NCI-H748 (cell line): ENCODE results near the gene RASA4.
"Not testable (repeated sequence)": the region's sequence is repeated elsewhere in the genome, so short reads cannot be mapped to it uniquely, and the experiment has no call there.

ENCODE experiments used
- DNase-seq: peaks from one replicate; lab custom pipeline; 2025; ENCODE audit not compliant: unreplicated experiment; lab: John Stamatoyannopoulos, UW

RASA4 gene

DNA sequence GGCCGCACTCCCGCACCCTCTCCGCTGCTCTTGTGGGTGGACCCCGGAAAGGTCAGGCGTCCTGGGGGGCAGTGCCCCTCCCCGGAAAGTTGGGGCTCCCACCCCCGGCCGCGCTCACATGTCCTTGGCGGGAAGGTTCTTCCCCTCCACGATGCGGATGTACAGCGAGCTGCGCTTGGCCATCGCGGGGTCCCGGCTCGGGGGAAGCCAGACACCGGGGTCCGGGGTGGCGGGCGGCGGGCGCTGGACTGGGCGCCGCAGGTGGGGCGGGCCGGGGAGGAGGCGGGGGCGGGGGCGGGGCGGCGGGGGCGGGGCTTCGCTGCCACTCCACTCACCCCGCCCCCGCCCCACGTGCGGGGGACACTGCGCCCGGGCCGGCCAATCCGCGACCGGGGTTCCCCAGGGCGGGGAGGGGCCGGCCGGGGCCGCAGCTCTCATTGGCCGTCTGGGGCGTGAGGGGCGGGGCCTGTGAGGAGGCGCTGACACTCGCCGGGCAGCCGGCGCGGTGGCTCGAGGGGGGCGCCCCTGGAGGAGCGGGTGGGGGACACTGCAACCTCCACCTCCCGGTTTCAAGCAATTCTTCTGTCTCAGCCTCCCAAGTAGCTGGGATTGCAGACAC, at the start of gene RASA4:
Gene RASA4, minus strand, starts transcription at position 250 of the 619 bp plus-strand sequence. Its CDS starts 67 bp downstream, at position 183.
- DNase-seq, result not testable (repeated sequence)

DNA sequence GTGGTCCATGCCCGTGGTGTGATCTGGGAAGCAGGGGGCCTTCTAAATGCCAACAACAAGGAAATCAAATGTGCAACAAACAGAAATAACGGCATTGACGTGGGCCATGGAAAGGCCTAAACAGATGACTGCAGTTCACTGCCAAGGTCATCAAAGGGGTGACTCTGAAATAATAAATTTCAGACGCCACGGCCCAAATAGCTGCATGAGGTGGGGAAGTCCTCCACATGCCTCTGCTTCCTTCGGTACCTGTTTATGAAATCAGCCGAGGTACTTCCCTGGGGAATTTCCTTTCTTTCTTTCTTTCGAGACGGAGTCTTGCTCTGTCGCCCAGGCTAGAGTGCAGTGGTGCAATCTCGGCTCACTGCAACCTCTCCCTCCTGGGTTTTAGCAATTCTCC, 48.2 kb upstream of the RASA4 start:
- not testable (repeated sequence) for DNase-seq

DNA sequence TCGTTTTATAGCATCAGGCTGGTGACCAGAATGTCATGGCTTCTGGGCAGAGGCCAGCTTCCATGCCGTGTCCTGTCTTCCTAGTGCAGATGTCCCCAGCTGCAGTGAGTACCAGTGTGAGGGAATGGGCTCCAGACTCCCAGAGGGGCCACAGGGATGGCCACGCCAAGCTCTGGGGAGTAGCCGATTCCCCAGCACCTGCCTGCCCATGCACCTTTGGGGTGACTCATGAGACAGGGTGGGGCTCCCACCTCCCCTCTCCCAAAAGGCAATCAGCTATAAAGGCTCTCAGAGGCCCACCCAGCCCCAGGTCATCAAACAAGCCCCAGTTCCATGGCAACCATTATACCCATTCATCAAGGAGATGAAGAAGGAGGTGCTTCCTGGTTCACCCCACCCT, 33.4 kb upstream of the RASA4 start, which contains the start of gene SPDYE2B:
Gene SPDYE2B, plus strand, starts transcription at position 396 of the 400 bp plus-strand sequence. CDS start 2,030 bp downstream, outside the sequence.
- not testable (repeated sequence) for DNase-seq

DNA sequence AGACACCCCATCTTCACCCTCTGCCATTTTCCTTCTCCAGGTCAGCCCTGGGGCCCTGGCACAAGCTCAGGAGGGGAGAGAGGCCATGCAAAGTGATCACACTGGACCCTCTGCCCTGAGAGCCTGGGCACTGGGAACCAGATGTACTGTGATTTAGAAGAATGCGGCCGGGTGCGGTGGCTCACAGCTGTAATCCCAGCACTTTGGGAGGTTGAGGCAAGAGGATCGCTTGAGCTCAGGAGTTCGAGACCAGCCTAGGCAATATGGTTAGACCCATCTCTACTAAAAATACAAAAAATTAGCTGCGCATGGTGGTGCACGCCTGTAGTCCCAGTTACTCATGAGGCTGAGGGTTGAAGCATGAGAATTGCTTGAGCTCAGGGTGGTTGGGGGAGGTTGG, 31.3 kb upstream of the RASA4 start:
- DNase-seq, result not testable (repeated sequence)

DNA sequence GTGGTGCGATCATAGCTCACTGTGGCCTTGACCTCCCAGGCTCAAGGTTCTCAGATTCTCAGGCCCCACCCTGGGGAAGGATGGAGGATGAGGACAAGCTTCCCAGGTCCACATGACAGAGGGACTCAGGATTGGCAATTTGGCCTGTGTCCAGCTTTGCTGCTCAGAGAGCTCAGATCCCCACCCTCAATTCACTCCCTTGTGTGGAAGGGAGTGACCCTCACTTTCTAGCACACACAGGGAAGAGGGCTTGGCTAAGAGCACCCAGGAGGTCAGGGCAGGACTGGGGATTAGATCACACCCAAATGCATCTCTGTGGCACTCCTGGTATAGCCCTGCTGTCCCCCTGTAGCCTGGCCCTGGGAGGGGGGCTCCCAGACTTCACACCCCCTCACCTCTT, 26.8 kb upstream of the RASA4 start:
- DNase-seq, result not testable (repeated sequence)

DNA sequence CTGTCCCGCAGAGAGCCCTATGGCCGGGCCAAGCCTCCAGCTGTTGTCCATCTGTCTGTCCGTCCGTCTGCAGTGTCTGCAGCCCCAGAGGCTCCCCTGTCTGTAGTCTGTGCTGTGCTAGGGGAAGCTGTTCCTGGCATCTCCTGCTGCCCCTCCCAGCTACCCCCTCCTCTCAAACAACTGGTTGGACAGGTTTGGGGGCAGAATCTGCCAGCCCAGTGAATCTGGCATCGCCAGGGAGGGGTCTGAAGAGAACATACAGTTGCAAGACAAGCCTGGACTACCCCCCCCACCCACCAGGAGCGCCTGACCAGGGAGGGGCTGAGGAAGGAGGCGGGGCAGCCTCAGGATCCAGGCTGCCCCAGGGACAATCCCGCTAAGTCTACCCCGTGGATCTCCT, 26.1 kb upstream of the RASA4 start, which contains the start of gene UPK3BL1:
Gene UPK3BL1, minus strand, starts transcription at position 101 of the 400 bp plus-strand sequence. Its CDS starts 50 bp downstream, at position 51.
- not testable (repeated sequence) for DNase-seq

DNA sequence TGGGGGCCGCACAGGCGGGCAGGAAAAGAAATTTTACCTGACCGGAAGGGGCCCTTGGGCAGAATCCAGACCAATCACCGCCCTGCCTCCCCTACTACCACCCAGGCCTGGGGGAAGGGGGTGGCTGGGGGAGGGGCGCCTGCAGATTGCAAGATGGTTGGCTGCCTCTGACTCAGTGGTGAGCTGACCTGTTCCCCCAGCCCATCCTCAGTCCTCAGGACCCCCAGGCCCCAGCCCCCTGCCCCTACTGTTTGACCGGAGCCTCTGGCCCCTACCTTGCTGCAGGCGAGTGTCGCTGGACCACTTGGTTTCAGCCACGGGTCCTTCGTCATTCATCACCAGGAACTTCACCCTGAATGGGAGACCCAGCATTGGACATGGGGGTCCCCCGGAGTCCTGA, 22.3 kb upstream of the RASA4 start:
- not testable (repeated sequence) for DNase-seq

DNA sequence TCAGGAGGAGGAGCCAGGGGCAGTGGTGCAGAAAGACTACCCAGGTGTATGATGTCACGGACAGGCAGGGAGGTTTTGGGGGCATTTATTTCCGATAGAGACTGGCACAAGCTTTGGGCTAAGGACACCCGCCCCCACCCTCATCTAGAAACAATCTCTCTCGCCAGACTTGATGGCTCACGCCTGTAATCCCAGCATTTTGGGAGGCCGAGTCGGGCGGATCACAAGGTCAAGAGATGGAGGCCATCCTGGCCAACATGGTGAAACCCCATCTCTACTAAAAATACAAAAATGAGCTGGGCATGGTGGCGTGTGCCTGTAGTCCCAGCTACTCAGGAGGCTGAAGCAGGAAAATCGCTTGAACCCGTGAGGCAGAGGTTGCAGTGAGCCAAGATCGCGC, 20.4 kb upstream of the RASA4 start:
- DNase-seq, result not testable (repeated sequence)

DNA sequence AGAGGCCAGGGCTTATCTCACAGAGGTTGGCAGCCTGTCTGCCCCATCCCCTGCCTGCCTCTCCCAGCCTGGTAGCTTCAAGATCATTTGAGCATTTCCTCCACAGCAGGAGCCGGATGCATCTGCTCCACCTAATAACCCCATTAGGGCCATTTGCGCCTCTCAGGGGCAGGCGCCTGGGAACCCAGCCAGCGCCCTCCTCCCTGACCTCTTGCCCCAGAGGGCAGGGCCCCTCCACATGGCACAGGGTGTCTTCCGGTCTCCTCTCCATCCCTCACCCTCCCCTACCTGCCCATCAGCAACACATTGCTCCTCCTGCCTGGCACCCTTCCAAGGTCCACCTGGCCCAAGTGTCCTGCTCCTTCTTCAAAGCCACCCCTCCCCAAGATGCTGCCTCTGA, 18.8 kb upstream of the RASA4 start:
- not testable (repeated sequence) for DNase-seq

DNA sequence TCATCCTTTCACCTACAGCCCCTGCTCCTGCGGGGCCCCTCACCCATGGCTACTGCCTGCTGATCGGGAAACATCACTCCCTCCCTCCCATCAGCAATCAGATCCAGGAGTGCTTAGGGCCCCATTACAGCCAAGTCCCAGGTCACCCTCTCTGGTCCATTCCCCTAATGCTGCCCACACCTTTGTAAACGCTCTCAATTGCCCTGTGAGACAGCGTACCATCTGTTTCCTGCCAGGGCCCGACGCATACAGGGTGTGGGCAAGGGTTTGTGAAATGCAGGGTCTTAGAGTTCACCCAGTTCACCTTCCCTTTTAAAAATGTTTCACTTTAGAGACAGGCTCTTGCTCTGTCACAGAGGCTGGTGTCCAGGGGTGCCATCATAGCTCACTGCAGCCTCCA, 17.7 kb upstream of the RASA4 start:
- not testable (repeated sequence) for DNase-seq

DNA sequence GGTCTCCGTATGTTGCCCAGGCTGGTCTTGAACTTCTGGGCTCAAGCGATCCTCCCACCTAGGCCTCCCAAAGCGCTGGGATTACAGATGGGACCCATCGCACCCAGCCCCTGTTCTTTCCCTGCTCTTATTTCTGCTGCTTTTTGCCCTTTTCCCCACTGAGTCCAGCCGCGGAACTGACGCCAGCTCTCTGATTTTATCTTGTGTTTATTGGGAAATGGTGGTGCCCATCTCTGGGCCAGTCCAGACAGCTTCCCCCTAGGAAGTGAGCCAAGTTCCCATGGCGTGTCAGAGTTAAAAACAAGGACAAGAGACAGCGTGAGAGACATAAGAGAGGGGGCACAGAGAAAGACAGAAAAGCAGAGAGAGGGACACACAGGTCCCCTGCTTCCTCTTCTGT, 14.1 kb upstream of the RASA4 start:
- not testable (repeated sequence) for DNase-seq

DNA sequence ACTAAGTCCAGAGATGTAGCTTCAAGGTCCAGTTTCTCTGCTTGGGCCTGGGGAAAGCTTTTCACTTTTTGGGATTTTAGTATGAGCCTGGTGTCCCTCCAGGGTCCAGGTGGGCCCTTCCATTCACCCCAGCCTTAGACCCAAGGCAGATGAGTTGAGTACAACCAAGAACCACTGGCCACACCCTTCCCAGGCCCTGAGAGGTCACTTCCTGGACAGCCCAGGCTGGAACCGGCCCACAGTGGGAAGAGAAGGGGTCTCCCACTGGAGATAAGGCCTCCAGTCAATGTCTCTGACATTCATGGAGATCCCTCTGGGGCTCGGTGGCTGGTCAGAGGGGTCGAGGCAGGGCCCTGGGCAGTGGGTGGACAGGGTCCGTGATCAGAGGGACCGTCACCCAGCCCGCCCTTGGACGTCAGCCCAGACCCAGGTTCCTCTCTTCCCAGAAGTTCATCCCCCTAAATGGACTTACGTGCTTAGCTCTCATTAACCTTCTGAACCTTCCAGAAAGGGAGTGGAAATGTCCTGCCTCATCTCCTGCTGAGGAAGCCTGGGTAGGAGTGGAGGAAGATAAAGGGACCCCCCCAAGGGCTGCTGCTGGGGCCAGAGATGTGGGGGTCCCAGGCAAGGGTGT, 10.8 kb upstream of the RASA4 start:
- DNase-seq, result not testable (repeated sequence)

DNA sequence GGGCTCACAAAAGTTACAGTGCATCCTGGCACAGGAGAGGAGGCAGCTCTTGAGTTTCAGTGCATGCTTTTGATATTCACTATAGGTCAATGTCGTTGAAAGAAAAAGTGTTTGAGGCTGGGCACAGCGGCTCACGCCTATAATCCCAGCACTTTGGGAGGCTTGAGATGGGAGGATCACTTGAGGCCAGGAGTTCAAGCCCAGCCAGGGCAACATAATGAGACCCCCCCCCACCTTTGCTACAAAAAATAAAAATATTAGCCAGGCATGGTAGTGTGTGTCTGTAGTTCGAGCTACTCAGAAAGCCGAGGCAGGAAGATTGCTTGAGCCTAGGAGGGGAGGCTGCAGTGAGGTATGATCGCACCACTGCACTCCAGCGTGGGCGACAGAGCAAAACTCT, 1.6 kb upstream of the RASA4 start:
- DNase-seq, result not testable (repeated sequence)

DNA sequence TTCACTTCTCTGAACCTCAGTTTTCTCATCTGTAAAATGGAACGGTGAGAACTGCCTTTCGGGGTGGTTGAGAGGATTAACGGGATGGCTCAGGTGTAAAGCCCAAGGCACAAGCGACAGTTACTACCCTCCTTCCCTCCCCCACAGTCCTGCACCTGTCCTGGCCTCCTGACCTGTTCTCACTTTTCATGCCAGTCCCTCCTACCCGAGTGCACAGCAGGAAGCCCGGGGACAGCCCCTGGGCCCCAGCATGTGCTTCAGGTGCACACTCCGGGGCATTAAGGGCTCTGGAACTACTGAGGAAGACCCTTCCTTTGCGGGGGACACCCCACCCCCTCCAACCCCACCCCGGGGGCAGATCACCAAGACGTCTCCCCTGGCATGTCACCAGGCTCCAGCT, 626 bp downstream of the RASA4 start:
- not testable (repeated sequence) for DNase-seq

DNA sequence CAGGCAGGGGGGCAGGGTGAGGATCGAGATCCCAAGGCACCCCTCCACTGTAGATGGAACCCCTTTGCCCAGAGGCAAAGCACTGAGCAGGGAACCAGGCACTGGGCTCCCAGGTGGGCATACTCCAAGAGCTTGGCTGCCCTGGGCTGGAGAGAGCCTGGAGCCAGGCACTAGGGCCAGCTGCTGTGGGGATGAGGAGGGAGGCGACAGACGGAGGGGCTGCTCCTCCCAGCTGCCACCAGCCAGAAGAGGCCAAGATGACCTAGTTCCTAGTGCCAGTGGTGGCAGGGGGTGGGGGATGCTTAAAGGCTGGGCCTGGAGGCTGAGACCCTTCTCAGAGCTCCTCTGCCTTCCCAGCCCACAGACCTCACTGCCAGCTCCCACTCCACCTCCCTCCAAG, 1.7 kb downstream of the RASA4 start:
- DNase-seq, result not testable (repeated sequence)

DNA sequence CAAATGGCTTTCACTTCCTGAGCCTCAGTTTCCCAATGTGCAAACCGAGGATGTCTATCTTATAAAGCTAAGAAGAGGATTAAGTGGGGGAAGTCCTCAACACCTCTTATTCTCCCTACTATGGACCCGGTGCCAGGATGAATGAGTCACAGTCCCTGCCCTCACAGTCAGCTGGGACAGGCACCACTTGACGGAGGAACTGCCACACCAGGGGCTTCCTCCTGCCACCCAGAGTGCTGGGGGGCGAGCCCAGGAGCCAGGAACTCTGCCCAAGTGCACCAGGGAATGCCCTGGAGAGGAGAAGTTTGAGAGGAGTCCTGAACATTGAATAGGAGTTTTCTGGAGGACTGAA, 2.2 kb downstream of the RASA4 start:
- not testable (repeated sequence) for DNase-seq

DNA sequence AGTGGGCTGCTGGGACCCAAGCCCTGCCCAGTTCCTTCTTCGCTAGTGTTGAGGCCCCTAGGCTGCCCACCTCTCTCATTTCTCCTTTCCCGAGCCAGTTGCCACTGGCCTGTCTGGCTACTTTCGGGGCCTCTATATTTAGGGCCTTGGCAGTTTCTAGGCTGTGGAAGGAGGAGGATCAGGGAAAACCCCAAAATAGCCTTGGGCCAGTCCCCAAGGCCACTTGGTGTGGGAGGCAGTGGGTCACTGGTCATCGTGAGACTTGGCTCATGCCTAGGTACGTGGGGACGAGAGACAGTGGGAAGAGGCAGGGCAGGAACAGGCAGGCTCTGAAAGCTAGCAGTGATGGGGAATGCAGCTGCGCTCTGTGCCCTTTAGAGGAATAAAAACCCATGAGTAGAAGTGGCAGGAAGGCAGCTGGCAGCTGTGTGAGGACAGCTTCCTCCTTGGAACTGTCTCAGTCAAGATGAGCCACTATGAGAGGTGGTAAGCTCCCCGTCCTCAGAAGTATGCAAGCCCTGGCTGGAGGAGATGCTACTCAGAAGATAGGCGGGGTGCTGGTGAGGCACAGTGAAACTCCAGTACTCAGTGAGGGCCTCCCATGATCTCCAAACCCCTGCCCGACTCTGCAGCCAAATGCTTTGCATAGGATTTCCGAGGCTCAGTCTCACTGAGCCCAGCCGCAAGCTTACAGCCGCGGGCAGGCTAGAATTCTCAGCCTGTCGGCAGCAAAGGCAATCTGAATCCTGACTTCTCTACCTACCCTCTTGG, 2.8 kb downstream of the RASA4 start:
- DNase-seq, result not testable (repeated sequence)

DNA sequence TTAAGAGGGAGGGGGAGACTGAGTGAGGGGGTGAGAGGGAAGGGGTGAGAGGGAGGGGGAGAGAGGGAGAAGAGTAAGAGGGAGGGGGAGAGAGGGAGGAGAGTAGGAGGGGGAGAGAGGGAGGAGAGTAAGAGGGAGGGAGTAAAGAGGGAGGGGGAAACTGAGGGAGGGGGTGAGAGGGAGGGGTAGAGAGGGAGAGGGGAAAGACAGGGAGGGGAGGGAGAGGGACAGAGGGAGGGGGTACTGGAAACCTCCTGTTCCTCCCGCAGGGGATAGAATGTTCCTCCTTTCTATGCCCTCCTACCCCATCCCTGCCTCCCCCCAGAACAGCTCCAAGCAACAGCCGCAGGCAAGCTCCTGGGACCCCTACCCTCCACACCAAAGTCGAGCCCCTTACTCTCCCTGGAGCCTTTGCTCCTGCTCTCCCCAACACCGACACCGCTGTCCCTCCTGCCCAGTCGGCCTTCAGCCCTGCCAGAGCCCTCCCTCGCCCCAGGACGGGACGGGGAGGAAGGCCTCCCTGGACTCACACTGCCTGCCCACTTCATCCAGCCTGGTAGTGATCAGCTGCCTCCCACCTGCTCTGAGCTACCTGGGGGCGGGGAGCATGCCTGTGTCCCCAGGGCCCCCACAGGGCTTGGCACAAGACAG, 4.8 kb downstream of the RASA4 start:
- not testable (repeated sequence) for DNase-seq

DNA sequence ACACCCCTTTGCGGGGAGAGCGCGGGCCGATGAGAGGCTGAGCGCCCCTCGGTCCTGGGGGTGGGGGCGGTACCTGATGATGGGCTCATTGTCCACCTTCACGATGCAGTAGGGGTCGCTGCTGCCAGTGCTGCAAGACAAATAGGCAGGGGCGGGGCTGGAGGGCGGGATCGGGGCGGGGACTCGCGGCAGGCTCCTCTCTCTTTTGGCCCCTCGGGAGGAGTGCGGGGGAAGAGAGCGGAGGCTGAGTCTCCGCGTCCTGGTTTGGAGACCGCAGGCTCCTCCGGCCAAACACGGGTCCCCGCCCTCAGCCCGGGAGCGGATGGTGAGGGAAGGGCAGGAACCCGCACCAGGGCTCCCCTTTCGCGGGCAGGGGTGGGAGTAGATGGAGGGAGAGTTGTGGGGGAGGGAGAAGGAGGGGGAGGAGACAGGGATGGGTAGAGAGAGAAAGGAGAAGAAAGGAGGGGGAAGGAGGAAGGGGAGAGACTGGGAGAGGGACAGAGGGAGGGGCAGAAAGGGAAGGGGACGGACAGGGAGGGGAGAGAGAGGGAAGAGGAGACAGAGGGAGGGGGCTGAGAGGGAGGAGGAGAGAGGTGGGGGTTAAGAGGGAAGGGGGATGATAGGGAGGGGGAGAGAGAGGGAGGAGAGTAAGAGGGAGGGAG, 5.4 kb downstream of the RASA4 start:
- DNase-seq, result not testable (repeated sequence)

DNA sequence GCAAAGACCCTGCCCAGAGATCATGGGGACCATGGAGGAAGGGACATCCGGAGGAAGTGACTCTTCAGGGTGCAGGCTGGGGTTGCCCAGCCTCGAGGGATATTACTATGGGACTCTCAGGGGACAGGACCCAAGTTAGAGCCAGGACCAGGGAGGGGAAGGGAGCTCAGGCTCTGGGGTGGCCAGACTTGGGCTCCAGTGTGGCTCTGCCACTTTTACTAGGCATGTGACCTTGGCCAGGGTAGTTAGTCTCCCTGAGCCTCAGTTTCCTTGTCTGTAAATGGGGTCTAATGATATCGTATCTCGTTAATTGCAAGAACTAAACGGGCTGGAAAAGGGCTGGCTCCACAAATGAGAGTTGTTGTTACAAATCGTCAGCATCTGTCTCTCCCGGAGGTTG, 6.1 kb downstream of the RASA4 start:
- not testable (repeated sequence) for DNase-seq

DNA sequence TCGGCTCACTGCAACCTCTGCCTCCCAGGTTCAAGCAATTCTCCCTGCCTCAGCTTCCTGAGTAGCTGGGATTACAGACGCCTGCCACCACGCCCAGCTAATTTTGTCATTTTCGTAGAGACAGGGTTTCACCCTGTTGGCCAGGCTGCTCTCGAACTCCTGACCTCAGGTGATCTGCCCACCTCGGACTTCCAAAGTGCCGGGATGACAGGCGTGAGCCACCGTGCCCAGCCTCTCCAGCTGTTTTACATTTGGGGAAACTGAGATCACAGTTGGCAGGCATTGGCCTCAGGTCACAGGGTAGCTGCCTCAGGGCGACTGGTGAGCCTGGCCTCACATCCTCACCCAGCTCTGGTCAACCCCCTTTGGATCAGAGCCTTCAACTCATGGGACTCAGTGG, 6.8 kb downstream of the RASA4 start:
- DNase-seq, result not testable (repeated sequence)
